T-helper 22 cell (primary cell): ENCODE results near the gene ACAT2.
A peak's percentile ranks its signal among the peaks of the same experiment; 100 is the strongest.
"Not testable (repeated sequence)": the region's sequence is repeated elsewhere in the genome, so short reads cannot be mapped to it uniquely, and the experiment has no call there.

ENCODE experiments used
- DNase-seq: peaks from one replicate; pipeline ENCODE4 v3.0.0-alpha.2; 2020; ENCODE audit warnings: low read depth

Gene ACAT2

GRCh38 chr6:159761873-159762680 is at the start of gene ACAT2:
TSS of gene ACAT2 (plus strand) at chr6:159762045. CDS start at chr6:159762088, 43 bp downstream.
- peak; percentile 91 for DNase-seq

GRCh38 chr6:159712389-159712788 is 49.5 kb upstream of the ACAT2 start:
- DNase-seq, result not testable (repeated sequence)

- DNase-seq, result no peak
Observed at GRCh38 chr6:159713984-159714383, 47.9 kb upstream of the ACAT2 start.

- DNase-seq, result no peak
Observed at GRCh38 chr6:159714404-159714803, 47.4 kb upstream of the ACAT2 start.

- no peak for DNase-seq
Observed at GRCh38 chr6:159715166-159715565, 46.7 kb upstream of the ACAT2 start.

- DNase-seq, result no peak
Observed at GRCh38 chr6:159715605-159716004, 46.2 kb upstream of the ACAT2 start.

GRCh38 chr6:159716247-159717096 is 45.4 kb upstream of the ACAT2 start:
- no peak for DNase-seq

- no peak for DNase-seq
Observed at GRCh38 chr6:159718634-159719033, 43.2 kb upstream of the ACAT2 start.

GRCh38 chr6:159719287-159719686 is 42.6 kb upstream of the ACAT2 start:
- no peak for DNase-seq

- DNase-seq, result peak; percentile 11
Observed at GRCh38 chr6:159720708-159721107, 41.1 kb upstream of the ACAT2 start.

- not testable (repeated sequence) for DNase-seq
Observed at GRCh38 chr6:159721981-159722380, 39.9 kb upstream of the ACAT2 start.

- no peak for DNase-seq
Observed at GRCh38 chr6:159722655-159723054, 39.2 kb upstream of the ACAT2 start.

GRCh38 chr6:159723259-159723658 is 38.6 kb upstream of the ACAT2 start:
- DNase-seq, result no peak

GRCh38 chr6:159724778-159725177 is 37.1 kb upstream of the ACAT2 start:
- DNase-seq, result no peak

- not testable (repeated sequence) for DNase-seq
Observed at GRCh38 chr6:159725208-159725607, 36.6 kb upstream of the ACAT2 start.

- DNase-seq, result no peak
Observed at GRCh38 chr6:159726255-159726917, 35.5 kb upstream of the ACAT2 start.

GRCh38 chr6:159726918-159727716 is 34.7 kb upstream of the ACAT2 start, which contains the start of gene WTAP:
TSS of gene WTAP (plus strand) at chr6:159727506. CDS start at chr6:159736266, 8,760 bp downstream.
- peak; percentile 96 for DNase-seq

GRCh38 chr6:159727717-159728445 is 34.0 kb upstream of the ACAT2 start:
- DNase-seq, result no peak

- no peak for DNase-seq
Observed at GRCh38 chr6:159728531-159728964, 33.3 kb upstream of the ACAT2 start.

- no peak for DNase-seq
Observed at GRCh38 chr6:159729598-159730331, 32.1 kb upstream of the ACAT2 start.
